Spleen (tissue), 7 donors: Measurements from ENCODE around the gene GABRB1.

ENCODE experiments used
- POLR2A ChIP-seq, 3 donors: fragments of 450-650 bp; IDR thresholded peaks; one replicate each; pipeline ENCODE4 v1.5.1; 2017; ENCODE audit warnings: antibody characterized with exemption in 3 of 3, mild to moderate bottlenecking in 1 of 3
- POLR2AphosphoS5 ChIP-seq, 3 donors: sonication (generic); formaldehyde crosslinking; IDR thresholded peaks; one replicate each; pipeline ENCODE4 v1.5.1; 2017; ENCODE audit warnings: antibody characterized with exemption in 3 of 3
- TF ChIP-seq, protein P1 (sequence below), 11 experiments: fragments of 200-600 bp in 7 of 11; fragments of 450-650 bp in 4 of 11; sonication (generic) in 4 of 11; IDR thresholded peaks in 8 of 11; conservative IDR thresholded peaks in 3 of 11; 1 replicate in 7 of 11; 2 replicates in 4 of 11; pipeline versions ENCODE4 v1.4.0 to v1.8.0; 2016 to 2021; ENCODE audit warnings: antibody characterized with exemption in 11 of 11, inconsistent platforms in 4 of 11, mild to moderate bottlenecking in 1 of 11
- donor health status: DM: no; HTN: no; CAD: no; lungs with moderate emphysema.
- donor health status: DM: no; HTN: no; CAD: no.
- donor health status: DM: no; HTN: no; CAD: no.

DNA sequence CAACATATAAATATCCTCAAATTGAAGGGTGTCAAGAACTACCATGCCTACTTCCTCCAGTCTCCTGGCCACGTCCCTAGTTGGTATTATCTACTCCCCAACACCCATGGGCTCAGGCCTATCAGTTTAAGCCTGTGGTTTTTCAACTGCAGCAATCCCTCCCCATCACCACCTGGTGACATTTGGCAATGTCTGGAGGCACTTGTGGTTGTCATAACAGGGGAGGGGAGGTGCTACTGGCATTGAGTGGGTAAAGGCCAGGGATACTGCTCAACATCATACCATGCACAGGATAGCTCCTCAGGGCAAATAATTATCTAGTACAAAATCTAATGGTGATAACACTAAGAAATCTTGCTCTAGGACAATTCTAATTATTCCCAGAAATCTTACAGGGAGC lies 336.8 kb downstream of the GABRB1 start:
- TF ChIP-seq, protein P1, sequence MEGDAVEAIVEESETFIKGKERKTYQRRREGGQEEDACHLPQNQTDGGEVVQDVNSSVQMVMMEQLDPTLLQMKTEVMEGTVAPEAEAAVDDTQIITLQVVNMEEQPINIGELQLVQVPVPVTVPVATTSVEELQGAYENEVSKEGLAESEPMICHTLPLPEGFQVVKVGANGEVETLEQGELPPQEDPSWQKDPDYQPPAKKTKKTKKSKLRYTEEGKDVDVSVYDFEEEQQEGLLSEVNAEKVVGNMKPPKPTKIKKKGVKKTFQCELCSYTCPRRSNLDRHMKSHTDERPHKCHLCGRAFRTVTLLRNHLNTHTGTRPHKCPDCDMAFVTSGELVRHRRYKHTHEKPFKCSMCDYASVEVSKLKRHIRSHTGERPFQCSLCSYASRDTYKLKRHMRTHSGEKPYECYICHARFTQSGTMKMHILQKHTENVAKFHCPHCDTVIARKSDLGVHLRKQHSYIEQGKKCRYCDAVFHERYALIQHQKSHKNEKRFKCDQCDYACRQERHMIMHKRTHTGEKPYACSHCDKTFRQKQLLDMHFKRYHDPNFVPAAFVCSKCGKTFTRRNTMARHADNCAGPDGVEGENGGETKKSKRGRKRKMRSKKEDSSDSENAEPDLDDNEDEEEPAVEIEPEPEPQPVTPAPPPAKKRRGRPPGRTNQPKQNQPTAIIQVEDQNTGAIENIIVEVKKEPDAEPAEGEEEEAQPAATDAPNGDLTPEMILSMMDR (IDR thresholded peaks at IDR 0.05 in 8 of 11, conservative IDR thresholded peaks at IDR 0.05 in 3 of 11), result no peak
- TF ChIP-seq POLR2A (IDR thresholded peaks at IDR 0.05) (no peak), POLR2AphosphoS5 (IDR thresholded peaks at IDR 0.05) (no peak)
